ENCODE results near the gene LYL1. TPM values are rescaled to one million over a fixed set of nuclear protein-coding genes. Genes with fewer than 3 reads are reported as not detected.

LYL1 gene
- total RNA-seq, 1 donor from 2014 or later = 27.2 TPM

GRCh38 chr19:13120031-13120430 lies 17.4 kb upstream of the LYL1 start:
- Histone ChIP-seq H3K4me3 (no peak overlapping the region), H3K4me1 (peaks cover 39% of the 10 kb centered on the region), H3K36me3 (peaks cover 15% of the 10 kb centered on the region), H3K27me3 (ENCODE audit: low read depth) (no peaks in the 10 kb centered on the region), H3K27ac (no peak overlapping the region), H3K9me3 (no peaks in the 10 kb centered on the region)
- TF ChIP-seq CTCF (IDR thresholded peaks at IDR 0.05) = no peak
- DNase-seq (no peak), ATAC-seq (no peak)
- intact Hi-C loops (cut with DNase I) = no loop called here

- Histone ChIP-seq H3K4me3 (peak overlapping the region; percentile 82), H3K4me1 (peaks cover 39% of the 10 kb centered on the region), H3K27me3 (ENCODE audit: low read depth) (no peaks in the 10 kb centered on the region), H3K36me3 (peaks cover 16% of the 10 kb centered on the region), H3K27ac (peak overlapping the region; percentile 25), H3K9me3 (no peaks in the 10 kb centered on the region)
- DNase-seq (no peak), ATAC-seq (no peak)
- intact Hi-C loops (cut with DNase I) = no loop called here
- no peak for TF ChIP-seq CTCF (IDR thresholded peaks at IDR 0.05)
These were observed 17.0 kb upstream of the LYL1 start for GRCh38 chr19:13119627-13120026.

- ATAC-seq = peak; percentile 28 to 47
- Histone ChIP-seq H3K27ac (peak overlapping the region; percentile 71), H3K36me3 (peaks cover 22% of the 10 kb centered on the region), H3K4me1 (peaks cover 39% of the 10 kb centered on the region), H3K9me3 (no peaks in the 10 kb centered on the region), H3K4me3 (peak overlapping the region; percentile 82), H3K27me3 (ENCODE audit: low read depth) (no peaks in the 10 kb centered on the region)
- intact Hi-C loops (cut with DNase I) = no loop called here
- DNase-seq = peak; percentile 81
- TF ChIP-seq CTCF (IDR thresholded peaks at IDR 0.05) = no peak
These were observed 16.0 kb upstream of the LYL1 start for GRCh38 chr19:13118424-13119193.

- DNase-seq = peak; percentile 93
- peaks cover 39% of the 10 kb centered on the region for H3K4me1 ChIP-seq
- TF ChIP-seq CTCF (IDR thresholded peaks at IDR 0.05) = no peak
- H3K9me3 ChIP-seq = no peaks in the 10 kb centered on the region
- intact Hi-C loops (cut with DNase I) = no loop called here
- H3K36me3 ChIP-seq = peaks cover 27% of the 10 kb centered on the region
- peak within 1 kb of the TSS; percentile 84 for H3K4me3 ChIP-seq
- no peaks in the 10 kb centered on the region for H3K27me3 ChIP-seq (ENCODE audit: low read depth)
- peak; percentile 95 to 96 for ATAC-seq
- H3K27ac ChIP-seq = peak within 1 kb of the TSS; percentile 71
These were observed 15.2 kb upstream of the LYL1 start, which contains the start of gene NACC1 for GRCh38 chr19:13117772-13118423. Gene NACC1 (plus strand): TSS chr19:13118264. CDS start chr19:13135208, 16,944 bp downstream.

GRCh38 chr19:13117176-13117771 lies 14.6 kb upstream of the LYL1 start:
- Histone ChIP-seq H3K36me3 (peaks cover 30% of the 10 kb centered on the region), H3K9me3 (no peaks in the 10 kb centered on the region), H3K27me3 (ENCODE audit: low read depth) (no peaks in the 10 kb centered on the region), H3K4me1 (peaks cover 39% of the 10 kb centered on the region), H3K4me3 (peak overlapping the region; percentile 84), H3K27ac (peak overlapping the region; percentile 71)
- ATAC-seq = peak in 1 of 2 donors; percentile 11
- DNase-seq = peak; percentile 41
- TF ChIP-seq CTCF (IDR thresholded peaks at IDR 0.05) = no peak
- intact Hi-C loops (cut with DNase I) = no loop called here
